Measurements from ENCODE around the gene FKBP10.

FKBP10 gene

DNA sequence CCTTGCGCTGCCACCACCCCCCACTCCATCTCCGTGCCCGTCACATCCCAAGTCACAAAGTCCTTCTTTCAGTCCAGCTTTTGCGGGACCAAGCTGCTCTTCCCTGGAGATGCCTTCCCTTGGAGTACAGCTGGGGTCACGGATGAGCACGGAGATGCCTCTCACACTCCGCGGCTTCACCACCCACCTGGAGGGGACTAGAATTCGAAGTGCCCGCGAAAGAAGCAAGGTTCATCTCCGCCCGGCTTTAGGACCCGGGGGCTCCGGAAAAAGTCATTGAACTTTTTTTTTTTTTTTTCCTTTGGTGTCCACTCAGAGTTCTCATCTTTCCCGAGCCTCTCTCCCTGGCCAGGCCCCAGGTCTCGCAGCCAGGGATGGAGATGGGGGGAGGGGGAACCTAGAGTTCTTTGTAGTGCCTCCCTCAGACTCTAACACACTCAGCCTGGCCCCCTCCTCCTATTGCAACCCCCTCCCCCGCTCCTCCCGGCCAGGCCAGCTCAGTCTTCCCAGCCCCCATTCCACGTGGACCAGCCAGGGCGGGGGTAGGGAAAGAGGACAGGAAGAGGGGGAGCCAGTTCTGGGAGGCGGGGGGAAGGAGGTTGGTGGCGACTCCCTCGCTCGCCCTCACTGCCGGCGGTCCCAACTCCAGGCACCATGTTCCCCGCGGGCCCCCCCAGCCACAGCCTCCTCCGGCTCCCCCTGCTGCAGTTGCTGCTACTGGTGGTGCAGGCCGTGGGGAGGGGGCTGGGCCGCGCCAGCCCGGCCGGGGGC, at the start of gene FKBP10:
FKBP10 (plus strand) TSS at position 624 of the 771 bp plus-strand sequence; CDS start at position 655, 31 bp downstream.
- peak; percentile 86 for DNase-seq (ENCODE audit: extremely low spot score)
- POLR2A ChIA-PET: interaction anchor here (0.6 to 4.6 kb wide), 29 partner anchors 10 to 205 kb away, joined by 3 to 40 read pairs (median 6); partner anchors contain the start of genes ACLY, DNAJC7, EIF1 and JUP
- TF ChIP-seq L3MBTL2 (conservative IDR thresholded peaks at IDR 0.05): peak; percentile 58
- peak; percentile 76 for TF ChIP-seq CTBP1 (IDR thresholded peaks at IDR 0.05; ENCODE audit: borderline replicate concordance)
- peak; percentile 100 for TF ChIP-seq ZNF384 (IDR thresholded peaks at IDR 0.05)
- no peak for TF ChIP-seq FOXA1 (IDR thresholded peaks at IDR 0.05)
- TF ChIP-seq TARDBP (IDR thresholded peaks at IDR 0.05): no peak
- no peak for TF ChIP-seq LEF1 (IDR thresholded peaks at IDR 0.05; ENCODE audit: borderline replicate concordance)
- TF ChIP-seq SP1 (IDR thresholded peaks at IDR 0.05): no peak
- TF ChIP-seq, protein P1, sequence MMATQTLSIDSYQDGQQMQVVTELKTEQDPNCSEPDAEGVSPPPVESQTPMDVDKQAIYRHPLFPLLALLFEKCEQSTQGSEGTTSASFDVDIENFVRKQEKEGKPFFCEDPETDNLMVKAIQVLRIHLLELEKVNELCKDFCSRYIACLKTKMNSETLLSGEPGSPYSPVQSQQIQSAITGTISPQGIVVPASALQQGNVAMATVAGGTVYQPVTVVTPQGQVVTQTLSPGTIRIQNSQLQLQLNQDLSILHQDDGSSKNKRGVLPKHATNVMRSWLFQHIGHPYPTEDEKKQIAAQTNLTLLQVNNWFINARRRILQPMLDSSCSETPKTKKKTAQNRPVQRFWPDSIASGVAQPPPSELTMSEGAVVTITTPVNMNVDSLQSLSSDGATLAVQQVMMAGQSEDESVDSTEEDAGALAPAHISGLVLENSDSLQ (IDR thresholded peaks at IDR 0.05): no peak
- TF ChIP-seq BHLHE40 (IDR thresholded peaks at IDR 0.05; ENCODE audit: borderline replicate concordance): no peak
- TF ChIP-seq ELF4 (IDR thresholded peaks at IDR 0.05): no peak
- TF ChIP-seq ARNT (IDR thresholded peaks at IDR 0.05): no peak
- peak; percentile 72; the same call in 1 of the 2 replicates for TF ChIP-seq FOXM1 (IDR thresholded peaks at IDR 0.05; ENCODE audit: borderline replicate concordance)
- TF ChIP-seq HDGF (IDR thresholded peaks at IDR 0.05; ENCODE audit: borderline replicate concordance): no peak
- CTCF ChIA-PET: interaction anchor here (0.7 to 1.9 kb wide), 6 partner anchors 11 to 147 kb away, joined by 3 to 9 read pairs (median 4); partner anchors contain the start of gene HAP1

DNA sequence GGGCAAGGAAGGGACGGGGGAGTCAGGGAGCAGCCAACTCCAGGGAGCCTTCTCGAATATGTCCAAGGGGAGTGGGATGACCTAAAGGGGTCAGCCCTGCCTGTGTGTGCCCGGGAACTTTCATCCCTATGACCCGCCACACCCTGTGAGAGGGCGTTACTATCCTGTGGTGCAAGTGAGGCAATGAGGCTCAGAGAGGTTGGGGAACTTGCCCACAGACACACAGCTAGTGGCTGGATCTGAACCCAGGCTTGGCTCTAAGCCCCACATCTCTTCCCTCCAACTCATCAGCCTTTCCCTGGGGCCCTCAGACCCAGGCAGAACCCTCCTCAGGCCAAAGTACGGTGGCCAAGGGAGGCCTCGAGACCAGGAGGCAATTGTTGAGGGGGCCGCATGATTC, 49.5 kb upstream of the FKBP10 start:
- no peak for DNase-seq (ENCODE audit: extremely low spot score)
- TF ChIP-seq BHLHE40 (IDR thresholded peaks at IDR 0.05; ENCODE audit: borderline replicate concordance) (no peak), FOXA1 (IDR thresholded peaks at IDR 0.05) (no peak), FOXM1 (IDR thresholded peaks at IDR 0.05; ENCODE audit: borderline replicate concordance) (no peak), SUZ12 (IDR thresholded peaks at IDR 0.05) (no peak), FOXK2 (IDR thresholded peaks at IDR 0.05) (no peak), ELF4 (IDR thresholded peaks at IDR 0.05) (no peak), ZNF384 (IDR thresholded peaks at IDR 0.05) (no peak), HDGF (IDR thresholded peaks at IDR 0.05; ENCODE audit: borderline replicate concordance) (no peak), TARDBP (IDR thresholded peaks at IDR 0.05) (no peak)
- ChIA-PET CTCF (interaction anchor here (1.2 kb wide), 1 partner anchor 23 kb away, joined by 3 read pairs; no protein-coding TSS in a partner anchor), POLR2A (interaction anchor here (0.9 to 1.6 kb wide), 2 partner anchors 23 to 30 kb away, joined by 3 to 4 read pairs; partner anchors contain the start of gene JUP)

DNA sequence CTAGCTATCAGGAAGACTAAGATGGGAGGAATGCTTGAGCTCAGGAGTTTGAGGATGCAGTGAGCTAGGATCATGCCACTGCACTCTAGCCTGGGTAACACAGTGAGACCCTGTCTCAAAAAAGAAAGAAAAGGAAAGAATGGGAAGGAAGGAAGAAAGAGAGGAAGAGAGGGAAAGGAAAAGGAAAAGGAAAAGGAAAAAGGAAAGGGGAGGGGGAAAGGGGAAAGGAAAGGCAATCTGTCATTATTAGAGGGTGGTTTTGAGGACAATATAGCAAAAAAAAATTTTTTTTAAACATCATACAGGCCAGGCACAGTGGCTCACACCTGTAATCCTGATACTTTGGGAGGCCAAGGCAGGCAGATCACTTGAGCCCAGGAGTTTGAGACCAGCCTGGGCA, 46.7 kb upstream of the FKBP10 start:
- ChIA-PET CTCF (interaction anchor here (0.6 kb wide), 1 partner anchor 120 kb away, joined by 3 read pairs; no protein-coding TSS in a partner anchor), POLR2A (interaction anchor here (1.6 kb wide), 1 partner anchor 20 kb away, joined by 6 read pairs; the partner anchor contains the start of gene JUP)
- TF ChIP-seq HDGF (IDR thresholded peaks at IDR 0.05; ENCODE audit: borderline replicate concordance) (no peak), SUZ12 (IDR thresholded peaks at IDR 0.05) (no peak), FOXK2 (IDR thresholded peaks at IDR 0.05) (no peak), ARNT (IDR thresholded peaks at IDR 0.05) (no peak), LEF1 (IDR thresholded peaks at IDR 0.05; ENCODE audit: borderline replicate concordance) (no peak), TARDBP (IDR thresholded peaks at IDR 0.05) (no peak), CTBP1 (IDR thresholded peaks at IDR 0.05; ENCODE audit: borderline replicate concordance) (no peak), ZNF384 (IDR thresholded peaks at IDR 0.05) (no peak), L3MBTL2 (conservative IDR thresholded peaks at IDR 0.05) (no peak), ELF4 (IDR thresholded peaks at IDR 0.05) (no peak), FOXA1 (IDR thresholded peaks at IDR 0.05) (no peak), BHLHE40 (IDR thresholded peaks at IDR 0.05; ENCODE audit: borderline replicate concordance) (no peak)
- TF ChIP-seq, protein P1 (IDR thresholded peaks at IDR 0.05): no peak
- no peak for DNase-seq (ENCODE audit: extremely low spot score)

DNA sequence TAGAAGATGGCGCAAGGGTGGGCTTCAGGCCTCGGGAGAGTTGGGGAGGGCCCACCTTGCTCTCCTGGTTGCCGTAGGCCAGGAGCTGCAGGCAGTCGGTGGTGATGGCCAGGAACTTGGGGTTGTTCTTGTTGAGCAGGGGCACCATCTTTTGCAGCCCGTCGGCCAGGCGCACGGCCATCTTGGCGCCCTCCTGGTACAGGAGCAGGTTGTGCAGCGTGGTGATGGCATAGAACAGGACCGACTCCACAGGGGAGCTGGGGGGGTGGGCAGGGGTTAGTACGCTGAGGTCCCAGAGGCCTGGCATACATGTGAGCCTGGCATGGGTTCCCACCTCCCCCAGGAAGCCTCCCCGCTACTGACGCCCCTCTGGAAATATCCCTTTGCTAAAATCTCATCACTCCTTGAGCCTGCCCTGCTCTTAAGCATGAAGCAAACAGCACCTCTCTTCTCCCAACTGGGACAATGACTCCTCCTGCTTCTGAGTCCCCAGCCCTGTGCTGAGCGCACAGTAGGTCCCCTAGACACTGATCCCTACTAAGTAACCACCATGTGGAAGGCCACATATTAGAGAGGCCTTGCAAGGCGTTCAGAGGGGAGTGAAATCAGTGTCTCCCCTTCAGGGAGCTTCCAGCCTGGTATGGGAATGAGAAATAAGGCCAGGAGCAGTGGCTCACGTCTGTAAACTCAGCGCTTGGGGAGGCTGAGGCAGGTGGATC, 45.3 kb upstream of the FKBP10 start:
- POLR2A ChIA-PET: no interaction called here
- TF ChIP-seq ELF4 (IDR thresholded peaks at IDR 0.05) (no peak), SP1 (IDR thresholded peaks at IDR 0.05) (no peak), LEF1 (IDR thresholded peaks at IDR 0.05; ENCODE audit: borderline replicate concordance) (no peak), ZNF384 (IDR thresholded peaks at IDR 0.05) (no peak), FOXM1 (IDR thresholded peaks at IDR 0.05; ENCODE audit: borderline replicate concordance) (no peak), FOXK2 (IDR thresholded peaks at IDR 0.05) (no peak), FOXA1 (IDR thresholded peaks at IDR 0.05) (no peak)
- no peak for DNase-seq (ENCODE audit: extremely low spot score)
- CTCF ChIA-PET: no interaction called here

- ChIA-PET CTCF (interaction anchor here (0.6 to 1.6 kb wide), 3 partner anchors 10 to 39 kb away, joined by 3 to 9 read pairs (median 3); partner anchors contain the start of gene JUP), POLR2A (no interaction called here)
- DNase-seq (ENCODE audit: extremely low spot score): no peak
- TF ChIP-seq TARDBP (IDR thresholded peaks at IDR 0.05): no peak
- TF ChIP-seq ARNT (IDR thresholded peaks at IDR 0.05): no peak
- no peak for TF ChIP-seq NFRKB (IDR thresholded peaks at IDR 0.05)
- TF ChIP-seq ELF4 (IDR thresholded peaks at IDR 0.05): no peak
- no peak for TF ChIP-seq CTBP1 (IDR thresholded peaks at IDR 0.05; ENCODE audit: borderline replicate concordance)
- TF ChIP-seq L3MBTL2 (conservative IDR thresholded peaks at IDR 0.05): no peak
- no peak for TF ChIP-seq SP1 (IDR thresholded peaks at IDR 0.05)
- no peak for TF ChIP-seq FOXA1 (IDR thresholded peaks at IDR 0.05)
- no peak for TF ChIP-seq FOXM1 (IDR thresholded peaks at IDR 0.05; ENCODE audit: borderline replicate concordance)
- no peak for TF ChIP-seq FOXK2 (IDR thresholded peaks at IDR 0.05)
- TF ChIP-seq, protein P1 (IDR thresholded peaks at IDR 0.05): no peak
- TF ChIP-seq LEF1 (IDR thresholded peaks at IDR 0.05; ENCODE audit: borderline replicate concordance): no peak
- no peak for TF ChIP-seq HDGF (IDR thresholded peaks at IDR 0.05; ENCODE audit: borderline replicate concordance)
- no peak for TF ChIP-seq BHLHE40 (IDR thresholded peaks at IDR 0.05; ENCODE audit: borderline replicate concordance)
- no peak for TF ChIP-seq ZNF384 (IDR thresholded peaks at IDR 0.05)
- TF ChIP-seq SUZ12 (IDR thresholded peaks at IDR 0.05): no peak
Measured at GRCh38 chr17:41768682-41769288, 44.0 kb upstream of the FKBP10 start.

All from HEK293T (cell line).